Naive thymus-derived CD8-positive, alpha-beta T cell (primary cell): ENCODE results near the gene DNM2. TPM values are rescaled to one million over a fixed set of nuclear protein-coding genes. Genes with fewer than 3 reads are reported as not detected.
"Not testable (repeated sequence)": the region's sequence is repeated elsewhere in the genome, so short reads cannot be mapped to it uniquely, and the experiment has no call there.

Experiments
- ATAC-seq, 2 donors: fragments of 150-1000 bp; cut with Tn5 transposase in 1 of 2; sonication (Bioruptor Pico), chemical (Tn5 transposase) in 1 of 2; 1 replicate in 1 of 2; 2 replicates in 1 of 2; pipeline ENCODE4 v1.10.0; 2021; ENCODE audit warnings: mild to moderate bottlenecking in 2 of 2, moderate library complexity in 2 of 2
- POLR2A ChIA-PET: fragments of 350-600 bp; sonication (Branson Sonifier 250); formaldehyde crosslinking; loops from one replicate; lab custom pipeline; 2021; ENCODE audit warnings: antibody characterized with exemption; lab: Charles Lee
- DNase-seq, 10 donors: peaks; one replicate each; pipeline versions ENCODE4 v3.0.0 to v3.0.0-alpha.2; 2020 to 2022
- H3K27ac Mint-ChIP-seq, 10 donors: one replicate each; pipeline ENCODE4 v1.8.0; 2020 to 2022; ENCODE audit warnings: mild to moderate bottlenecking in 10 of 10, mixed read lengths in 10 of 10, moderate library complexity in 4 of 10, inconsistent platforms in 1 of 10
- H3K27me3 Mint-ChIP-seq, 5 donors: one replicate each; pipeline ENCODE4 v1.8.0; 2021 to 2022; ENCODE audit warnings: mixed read lengths in 5 of 5
- H3K36me3 Mint-ChIP-seq, 3 donors: one replicate each; pipeline ENCODE4 v1.8.0; 2020 to 2022; ENCODE audit warnings: mixed read lengths in 3 of 3, mild to moderate bottlenecking in 2 of 3, inconsistent platforms in 1 of 3
- H3K4me1 Mint-ChIP-seq, 4 donors: one replicate each; pipeline ENCODE4 v1.8.0; 2021 to 2022; ENCODE audit warnings: mixed read lengths in 4 of 4
- H3K4me3 Mint-ChIP-seq, 10 donors: one replicate each; pipeline ENCODE4 v1.8.0; 2020 to 2022; ENCODE audit warnings: mild to moderate bottlenecking in 10 of 10, mixed read lengths in 10 of 10, moderate library complexity in 6 of 10, inconsistent platforms in 1 of 10
- H3K9me3 Mint-ChIP-seq, 9 donors: one replicate each; pipeline ENCODE4 v1.8.0; 2020 to 2022; ENCODE audit warnings: mixed read lengths in 9 of 9, mild to moderate bottlenecking in 3 of 9, inconsistent platforms in 1 of 9, moderate library complexity in 1 of 9
- polyA plus RNA-seq, 3 donors: library from polyadenylated mRNA; unstranded; fragments of 300-500 nt; fragmentation: Illumina TruSeq; gene quantifications; one replicate each; pipeline ENCODE4 v1.2.3, GENCODE V29; 2021
- total RNA-seq, 8 experiments: library from RNA in 2 of 8; stranded (reverse) in 2 of 8; gene quantifications; one replicate each; pipeline ENCODE4 v1.2.3 and lab custom pipeline; 2021 to 2026

The DNM2 gene
- total and polyA plus RNA-seq, 5 experiments from 2014 or later, result 45.0 to 270 (median 91.4) TPM

DNA sequence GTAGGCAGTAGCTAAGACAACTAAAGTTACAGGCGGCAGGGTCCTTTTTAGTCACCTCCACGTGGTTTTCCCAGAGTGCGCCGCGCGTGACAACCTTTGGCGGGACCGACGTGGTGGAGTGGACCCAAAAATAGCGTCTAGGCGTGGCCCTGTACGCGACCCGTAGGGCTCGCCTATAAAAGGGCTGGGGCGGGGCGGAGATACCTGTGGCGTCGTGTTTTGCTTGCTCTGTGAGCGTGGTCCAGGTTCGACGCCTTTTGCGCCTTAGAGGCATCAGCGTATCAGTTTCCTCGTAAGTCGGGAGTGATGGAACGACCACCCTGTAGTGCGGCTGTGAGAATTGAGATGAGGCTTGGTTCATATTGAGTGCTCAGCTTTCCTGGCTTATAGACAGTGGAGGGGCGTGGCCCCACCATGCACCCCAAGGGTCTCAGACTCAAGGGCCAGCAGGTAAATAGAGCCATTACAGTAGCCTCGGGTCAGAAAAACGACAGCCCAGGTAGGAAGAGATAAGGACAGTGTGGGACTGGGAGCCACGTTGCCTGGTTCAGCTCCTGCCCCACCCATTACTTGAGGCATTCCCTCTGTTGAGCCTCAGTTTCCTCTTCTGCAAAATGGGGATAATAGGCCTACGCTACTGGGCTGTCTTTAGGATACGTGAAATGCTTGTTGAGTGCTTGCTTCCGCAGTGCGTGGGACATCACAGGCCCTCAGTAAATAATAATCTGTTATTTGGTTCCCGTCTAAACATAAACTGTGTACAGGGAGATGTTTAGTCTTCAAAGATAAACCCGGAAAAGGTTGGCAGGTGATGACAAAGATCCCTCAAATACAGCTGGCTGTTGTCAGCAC is 118.8 kb downstream of the DNM2 start:
- Mint-ChIP-seq H3K4me1 (peaks cover 8 to 16% (median 15%) of the 10 kb centered on the region in 4 donors), H3K27me3 (no peaks in the 10 kb centered on the region), H3K27ac (peak overlapping the region; percentile 98 to 100 (median 100)), H3K36me3 (peaks cover 0 to 9% (median 6%) of the 10 kb centered on the region in 3 donors), H3K9me3 (peaks cover 0 to 11% (median 5%) of the 10 kb centered on the region in 9 donors), H3K4me3 (peak overlapping the region; percentile 95 to 100 (median 97))
- POLR2A ChIA-PET, result interaction anchor here (0.6 to 2.3 kb wide), 28 partner anchors 8 to 1264 kb away, joined by 3 to 20 read pairs (median 4); partner anchors contain the start of genes ANGPTL6, CCDC159, CDC37 and CDKN2D
- ATAC-seq, result peak; percentile 42 to 44
- DNase-seq, result peak in 6 of 10 donors; percentile 59 to 92 (median 76)

GRCh38 chr19:10837649-10838048 is 119.8 kb downstream of the DNM2 start:
- not testable (repeated sequence) for H3K36me3 Mint-ChIP-seq, DNase-seq
- H3K27ac Mint-ChIP-seq, result peak overlapping the region in 1 of 10 donors; percentile 25

DNA sequence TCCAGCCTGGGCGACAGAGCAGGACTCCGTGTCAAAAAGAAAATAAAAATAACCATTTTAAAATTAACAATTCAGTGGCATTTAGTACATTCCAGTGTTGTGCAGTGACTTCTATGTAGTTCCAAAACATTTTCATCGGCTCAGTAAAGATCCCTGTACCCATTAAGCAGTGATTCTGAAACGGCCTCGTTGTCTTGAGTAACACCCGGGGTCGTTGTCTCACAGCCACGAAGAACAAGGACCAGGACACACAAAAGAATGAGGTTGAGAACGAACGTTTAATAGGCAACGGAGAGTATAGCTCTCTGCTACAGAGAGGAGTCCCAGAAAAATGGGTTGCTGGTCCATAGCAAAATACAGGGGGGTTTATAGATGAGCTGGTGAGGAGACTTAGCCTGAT is 120.5 kb downstream of the DNM2 start:
- H3K4me3 Mint-ChIP-seq, result no peak overlapping the region
- ATAC-seq (no peak), DNase-seq (no peak)
- H3K36me3 Mint-ChIP-seq, result peaks cover 0 to 6% (median 4%) of the 10 kb centered on the region in 3 donors
- POLR2A ChIA-PET, result no interaction called here
- peaks cover 0 to 11% (median 5%) of the 10 kb centered on the region in 9 donors for H3K9me3 Mint-ChIP-seq
- H3K27me3 Mint-ChIP-seq, result peaks cover 0 to under 1% (median 0%) of the 10 kb centered on the region in 5 donors
- peak overlapping the region in 1 of 10 donors; percentile 43 for H3K27ac Mint-ChIP-seq
- peaks cover 9 to 16% (median 15%) of the 10 kb centered on the region in 4 donors for H3K4me1 Mint-ChIP-seq

More at GRCh38 chr19:10837649-10838048, 119.8 kb downstream of the DNM2 start:
- H3K4me3 Mint-ChIP-seq, H3K27me3 Mint-ChIP-seq, ATAC-seq: not testable (repeated sequence)
- Mint-ChIP-seq H3K4me1 (peaks cover 8 to 16% (median 15%) of the 10 kb centered on the region in 4 donors), H3K9me3 (peaks cover 0 to 11% (median 5%) of the 10 kb centered on the region in 9 donors)
- POLR2A ChIA-PET, result interaction anchor here (0.6 to 0.7 kb wide), 2 partner anchors 146 to 189 kb away, joined by 3 to 4 read pairs; no protein-coding TSS in a partner anchor

DNA sequence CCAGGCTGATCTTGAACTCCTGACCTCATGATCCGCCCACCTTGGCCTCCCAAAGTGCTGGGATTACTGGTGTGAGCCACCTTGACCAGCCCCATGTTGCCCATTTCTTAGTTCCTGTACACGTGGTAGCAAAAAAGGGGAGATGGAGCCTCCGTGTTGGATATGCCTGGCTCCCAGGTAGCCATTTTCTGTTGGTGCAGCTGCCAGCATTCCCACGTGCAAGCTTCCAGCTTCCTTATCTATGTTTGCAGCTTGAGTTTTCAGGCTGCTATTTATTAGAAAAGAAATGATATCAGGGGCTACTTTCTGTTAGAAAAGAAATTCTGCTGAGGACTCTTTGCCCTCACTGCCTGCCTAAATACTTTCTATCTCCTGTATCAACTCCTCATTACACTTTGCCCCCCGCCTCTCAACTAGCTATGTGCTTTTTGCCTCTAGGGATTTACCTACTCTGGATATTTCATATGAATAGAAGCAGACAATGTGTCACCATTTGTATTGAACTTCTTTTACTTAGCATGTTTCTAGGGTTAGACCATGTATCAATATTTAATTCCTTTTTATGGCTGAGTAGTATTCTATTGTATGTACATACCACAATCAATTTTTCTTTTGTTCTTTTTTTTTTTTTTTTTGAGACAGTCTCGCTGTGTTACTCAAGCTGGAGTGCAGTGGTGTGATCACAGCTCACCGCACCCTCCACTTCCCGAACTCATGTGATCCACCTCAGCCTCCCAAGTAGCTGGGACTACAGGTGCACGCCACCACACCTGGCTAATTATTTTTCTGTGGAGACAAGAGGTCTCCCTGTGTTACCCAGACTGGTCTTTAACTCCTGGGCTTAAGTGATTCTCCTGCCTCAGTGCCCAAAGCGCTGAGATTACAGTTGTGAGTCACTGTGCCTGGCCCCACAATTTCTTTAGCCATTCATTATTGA is 121.5 kb downstream of the DNM2 start:
- Mint-ChIP-seq H3K27ac (peak overlapping the region in 2 of 10 donors; percentile 20 to 55), H3K4me1 (peaks cover 9 to 16% (median 15%) of the 10 kb centered on the region in 4 donors), H3K27me3 (peaks cover 0 to 4% (median 0%) of the 10 kb centered on the region in 5 donors), H3K9me3 (peaks cover 0 to 11% (median 5%) of the 10 kb centered on the region in 9 donors), H3K4me3 (no peak overlapping the region), H3K36me3 (peaks cover 0 to 6% (median 4%) of the 10 kb centered on the region in 3 donors)
- ATAC-seq, result no peak
- POLR2A ChIA-PET, result interaction anchor here (0.6 to 1.6 kb wide), 3 partner anchors 108 to 286 kb away, joined by 3 to 11 read pairs (median 4); no protein-coding TSS in a partner anchor
- no peak for DNase-seq

DNA sequence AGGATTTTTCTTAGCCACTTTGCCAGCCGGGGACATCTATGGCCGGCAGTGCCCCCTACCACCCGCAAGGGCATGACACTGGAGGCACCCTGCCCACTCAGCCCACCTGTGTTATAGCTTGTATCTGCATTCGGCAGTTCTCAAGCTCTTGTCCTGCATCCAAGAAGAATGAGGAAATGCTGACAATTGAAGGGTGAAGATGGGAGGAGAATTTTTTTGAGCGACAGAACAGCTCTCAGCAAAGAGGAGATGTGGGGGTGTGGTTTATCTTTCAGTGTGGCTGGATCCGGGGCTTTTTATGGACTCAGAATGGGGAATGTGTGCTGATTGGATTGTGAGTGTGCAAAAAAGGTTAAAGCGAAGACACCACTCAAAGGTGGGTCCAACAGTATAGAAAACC is 124.9 kb downstream of the DNM2 start:
- POLR2A ChIA-PET, result interaction anchor here (0.6 kb wide), 1 partner anchor 28 kb away, joined by 3 read pairs; no protein-coding TSS in a partner anchor
- Mint-ChIP-seq H3K36me3 (peaks cover 0 to 4% (median 4%) of the 10 kb centered on the region in 3 donors), H3K27ac (no peak overlapping the region), H3K9me3 (peaks cover 0 to 17% (median 6%) of the 10 kb centered on the region in 9 donors), H3K4me3 (no peak overlapping the region), H3K27me3 (peaks cover 0 to 4% (median 0%) of the 10 kb centered on the region in 5 donors), H3K4me1 (peaks cover 0 to 3% (median 2%) of the 10 kb centered on the region in 4 donors)
- DNase-seq (no peak), ATAC-seq (no peak)

- POLR2A ChIA-PET, result no interaction called here
- peak overlapping the region in 1 of 10 donors; percentile 24 for H3K27ac Mint-ChIP-seq
- H3K4me1 Mint-ChIP-seq, result peaks cover 1 to 11% (median 8%) of the 10 kb centered on the region in 4 donors
- no peak for ATAC-seq
- DNase-seq, result no peak
- peaks cover 0 to 4% (median 0%) of the 10 kb centered on the region in 5 donors for H3K27me3 Mint-ChIP-seq
- peaks cover 0 to 4% (median 4%) of the 10 kb centered on the region in 3 donors for H3K36me3 Mint-ChIP-seq
- H3K4me3 Mint-ChIP-seq, result no peak overlapping the region
- peaks cover 0 to 15% (median 4%) of the 10 kb centered on the region in 9 donors for H3K9me3 Mint-ChIP-seq
Measured at GRCh38 chr19:10846500-10847202, 128.8 kb downstream of the DNM2 start.

GRCh38 chr19:10848230-10848856 is 130.5 kb downstream of the DNM2 start, which contains the start of gene C19orf38:
TSS of gene C19orf38 (plus strand) at chr19:10848415. CDS start at chr19:10848509, 94 bp downstream.
- Mint-ChIP-seq H3K9me3 (peaks cover 0 to 15% (median 4%) of the 10 kb centered on the region in 9 donors), H3K27me3 (peaks cover 0 to 3% (median 0%) of the 10 kb centered on the region in 5 donors), H3K36me3 (peaks cover 0 to 4% (median 4%) of the 10 kb centered on the region in 3 donors), H3K4me1 (peaks cover 1 to 11% (median 8%) of the 10 kb centered on the region in 4 donors), H3K4me3 (peak within 1 kb of the TSS; percentile 26 to 67 (median 36)), H3K27ac (peak within 1 kb of the TSS in 3 of 10 donors; percentile 35 to 56 (median 37))
- POLR2A ChIA-PET, result interaction anchor here (1.4 kb wide), 1 partner anchor 13 kb away, joined by 3 read pairs; the partner anchor contains the start of gene TMED1
- DNase-seq (no peak), ATAC-seq (peak in 1 of 2 donors; percentile 52)

GRCh38 chr19:10850631-10851030 is 132.8 kb downstream of the DNM2 start:
- Mint-ChIP-seq H3K4me3 (no peak overlapping the region), H3K27ac (no peak overlapping the region), H3K4me1 (peaks cover 1 to 11% (median 8%) of the 10 kb centered on the region in 4 donors), H3K36me3 (peaks cover 0 to 4% (median 4%) of the 10 kb centered on the region in 3 donors), H3K27me3 (no peaks in the 10 kb centered on the region), H3K9me3 (peaks cover 0 to 13% (median 4%) of the 10 kb centered on the region in 9 donors)
- POLR2A ChIA-PET, result interaction anchor here (1.9 kb wide), 1 partner anchor 15 kb away, joined by 5 read pairs; the partner anchor contains the start of gene TMED1
- no peak for ATAC-seq
- no peak for DNase-seq

- Mint-ChIP-seq H3K36me3 (no peaks in the 10 kb centered on the region), H3K27me3 (no peaks in the 10 kb centered on the region), H3K4me3 (no peak overlapping the region), H3K4me1 (peaks cover 1 to 11% (median 8%) of the 10 kb centered on the region in 4 donors), H3K27ac (no peak overlapping the region), H3K9me3 (peaks cover 0 to 5% (median 0%) of the 10 kb centered on the region in 9 donors)
- POLR2A ChIA-PET, result interaction anchor here (0.6 kb wide), 1 partner anchor 314 kb away, joined by 7 read pairs; no protein-coding TSS in a partner anchor
- DNase-seq (no peak), ATAC-seq (no peak)
Measured at GRCh38 chr19:10852098-10852800, 134.4 kb downstream of the DNM2 start.

DNA sequence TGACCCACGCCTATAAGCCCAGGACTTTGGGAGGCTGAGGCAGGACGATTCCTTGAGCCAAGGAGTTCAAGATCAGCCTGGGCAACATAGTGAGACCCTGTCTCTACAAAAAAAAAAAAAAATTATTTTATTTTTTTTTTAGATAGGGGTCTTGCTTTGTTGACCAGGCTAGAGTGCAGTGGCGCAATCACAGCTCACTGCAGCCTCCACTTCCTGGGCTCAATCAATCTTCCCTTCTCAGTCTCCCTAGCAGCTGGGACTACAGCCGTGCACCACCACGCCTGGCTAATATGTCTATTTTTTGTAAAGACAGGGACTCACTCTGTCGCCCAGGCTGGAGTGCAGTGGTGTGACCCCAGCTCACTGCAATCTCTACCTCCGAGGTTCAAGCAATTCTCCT is 135.1 kb downstream of the DNM2 start:
- DNase-seq, result peak in 1 of 10 donors; percentile 24
- Mint-ChIP-seq H3K4me3 (no peak overlapping the region), H3K27ac (peak overlapping the region in 1 of 10 donors; percentile 58), H3K36me3 (no peaks in the 10 kb centered on the region), H3K27me3 (no peaks in the 10 kb centered on the region), H3K4me1 (peaks cover 1 to 9% (median 7%) of the 10 kb centered on the region in 4 donors), H3K9me3 (peaks cover 0 to 3% (median 0%) of the 10 kb centered on the region in 9 donors)
- ATAC-seq, result no peak
- POLR2A ChIA-PET, result interaction anchor here (0.7 to 0.9 kb wide), 2 partner anchors 9 to 18 kb away, joined by 3 to 5 read pairs; no protein-coding TSS in a partner anchor
